Measurements from ENCODE around the gene ERGIC1. TPM values are rescaled to one million over a fixed set of nuclear protein-coding genes. Genes with fewer than 3 reads are reported as not detected.
"Not testable (repeated sequence)": the region's sequence is repeated elsewhere in the genome, so short reads cannot be mapped to it uniquely, and the experiment has no call there.

ERGIC1 gene, protein sequence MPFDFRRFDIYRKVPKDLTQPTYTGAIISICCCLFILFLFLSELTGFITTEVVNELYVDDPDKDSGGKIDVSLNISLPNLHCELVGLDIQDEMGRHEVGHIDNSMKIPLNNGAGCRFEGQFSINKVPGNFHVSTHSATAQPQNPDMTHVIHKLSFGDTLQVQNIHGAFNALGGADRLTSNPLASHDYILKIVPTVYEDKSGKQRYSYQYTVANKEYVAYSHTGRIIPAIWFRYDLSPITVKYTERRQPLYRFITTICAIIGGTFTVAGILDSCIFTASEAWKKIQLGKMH
- 85.2 and 105 TPM in 2 replicates for total RNA-seq (ENCODE audit: low replicate concordance)
- long read RNA-seq, partial matches to known transcripts: 2 of 9 reads
- long read RNA-seq, other reads (novel, unspliced or antisense): 5 of 9 reads

DNA sequence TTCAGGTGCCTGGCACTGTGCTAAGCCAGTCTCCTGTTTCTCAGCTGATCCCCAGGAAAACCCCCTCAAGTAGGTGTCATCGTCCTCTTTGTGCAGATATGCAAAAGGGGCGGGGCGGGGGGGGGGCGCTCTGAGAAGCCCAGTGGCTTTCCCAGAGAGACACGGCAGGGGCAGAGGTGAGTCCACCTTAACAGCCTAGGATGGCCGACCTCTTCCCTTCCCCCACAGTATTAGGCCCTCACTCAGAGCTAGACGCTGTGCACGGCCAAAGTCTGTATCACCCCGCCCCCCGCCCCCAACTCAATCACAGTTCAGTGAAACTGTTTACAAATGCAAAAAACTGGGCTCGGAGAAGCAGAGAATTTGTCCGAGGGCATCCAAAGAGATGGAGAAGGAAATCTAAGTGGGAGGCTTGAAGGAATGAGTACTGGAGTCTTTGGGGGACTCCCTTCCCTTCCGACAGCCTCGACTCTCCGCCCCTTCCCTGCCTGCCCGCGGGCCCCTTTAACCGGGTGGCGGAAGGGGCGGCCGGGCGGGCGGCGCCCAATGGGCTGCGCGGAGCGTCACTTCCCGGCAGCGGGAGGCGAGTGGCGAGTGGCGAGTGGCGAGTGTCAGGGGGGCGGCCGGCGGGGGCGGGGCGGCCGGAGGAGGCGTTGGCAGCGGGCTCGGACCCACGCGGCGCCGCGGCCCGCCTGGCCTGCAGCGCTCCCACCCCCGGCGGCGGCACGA is at the start of gene ERGIC1:
TSS of gene ERGIC1 (plus strand) at position 566 of the 729 bp plus-strand sequence. CDS start at position 729, 163 bp downstream.
- Mint-ChIP-seq H3K36me3 (peaks cover 3% of the 10 kb centered on the region), H3K4me1 (ENCODE audit: unreplicated experiment) (peaks cover 33% of the 10 kb centered on the region), H3K9me3 (no peaks in the 10 kb centered on the region), H3K27me3 (no peaks in the 10 kb centered on the region), H3K27ac (peak within 1 kb of the TSS; percentile 76), H3K4me3 (peak within 1 kb of the TSS; percentile 90)
- DNase-seq (ENCODE audit: extremely low spot score, unreplicated experiment): peak; percentile 84
- TF ChIP-seq, protein P1, sequence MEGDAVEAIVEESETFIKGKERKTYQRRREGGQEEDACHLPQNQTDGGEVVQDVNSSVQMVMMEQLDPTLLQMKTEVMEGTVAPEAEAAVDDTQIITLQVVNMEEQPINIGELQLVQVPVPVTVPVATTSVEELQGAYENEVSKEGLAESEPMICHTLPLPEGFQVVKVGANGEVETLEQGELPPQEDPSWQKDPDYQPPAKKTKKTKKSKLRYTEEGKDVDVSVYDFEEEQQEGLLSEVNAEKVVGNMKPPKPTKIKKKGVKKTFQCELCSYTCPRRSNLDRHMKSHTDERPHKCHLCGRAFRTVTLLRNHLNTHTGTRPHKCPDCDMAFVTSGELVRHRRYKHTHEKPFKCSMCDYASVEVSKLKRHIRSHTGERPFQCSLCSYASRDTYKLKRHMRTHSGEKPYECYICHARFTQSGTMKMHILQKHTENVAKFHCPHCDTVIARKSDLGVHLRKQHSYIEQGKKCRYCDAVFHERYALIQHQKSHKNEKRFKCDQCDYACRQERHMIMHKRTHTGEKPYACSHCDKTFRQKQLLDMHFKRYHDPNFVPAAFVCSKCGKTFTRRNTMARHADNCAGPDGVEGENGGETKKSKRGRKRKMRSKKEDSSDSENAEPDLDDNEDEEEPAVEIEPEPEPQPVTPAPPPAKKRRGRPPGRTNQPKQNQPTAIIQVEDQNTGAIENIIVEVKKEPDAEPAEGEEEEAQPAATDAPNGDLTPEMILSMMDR (conservative IDR thresholded peaks at IDR 0.05): no peak

DNA sequence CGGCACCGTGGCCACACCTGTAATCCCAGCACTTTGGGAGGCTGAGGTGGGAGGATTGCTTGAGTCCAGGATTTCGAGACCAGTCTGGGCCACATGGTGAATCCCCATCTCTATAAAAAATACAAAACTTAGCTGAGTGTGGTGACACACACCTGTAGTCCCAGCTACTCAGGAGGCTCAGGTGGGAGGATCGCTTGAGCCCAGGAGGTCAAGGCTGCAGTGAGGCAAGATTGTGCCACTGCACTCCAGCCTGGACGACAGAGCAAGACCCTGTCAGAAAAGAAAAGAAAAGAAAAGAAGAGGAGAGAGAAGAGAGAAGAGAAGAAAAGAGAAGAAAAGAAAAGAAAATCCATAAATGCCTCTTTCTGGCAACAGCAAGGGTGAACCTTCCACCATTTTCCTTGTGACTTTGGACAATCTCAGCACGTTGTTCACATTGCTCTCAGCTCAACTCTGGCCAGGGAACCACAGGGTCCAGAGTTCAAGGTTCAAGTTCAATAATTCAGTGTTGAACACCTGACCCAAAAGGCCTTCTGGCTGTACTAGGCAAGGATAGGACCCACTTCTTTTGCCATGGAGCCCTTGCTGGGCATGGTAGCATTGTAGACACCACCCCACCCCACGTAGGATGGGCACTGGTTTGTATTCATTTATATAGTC is 48.5 kb upstream of the ERGIC1 start:
- Mint-ChIP-seq H3K36me3 (no peaks in the 10 kb centered on the region), H3K27ac (no peak overlapping the region), H3K9me3 (no peaks in the 10 kb centered on the region), H3K4me3 (no peak overlapping the region), H3K4me1 (ENCODE audit: unreplicated experiment) (peaks cover 4% of the 10 kb centered on the region), H3K27me3 (no peaks in the 10 kb centered on the region)
- no peak for DNase-seq (ENCODE audit: extremely low spot score, unreplicated experiment)
- TF ChIP-seq, protein P1 (conservative IDR thresholded peaks at IDR 0.05): no peak

DNA sequence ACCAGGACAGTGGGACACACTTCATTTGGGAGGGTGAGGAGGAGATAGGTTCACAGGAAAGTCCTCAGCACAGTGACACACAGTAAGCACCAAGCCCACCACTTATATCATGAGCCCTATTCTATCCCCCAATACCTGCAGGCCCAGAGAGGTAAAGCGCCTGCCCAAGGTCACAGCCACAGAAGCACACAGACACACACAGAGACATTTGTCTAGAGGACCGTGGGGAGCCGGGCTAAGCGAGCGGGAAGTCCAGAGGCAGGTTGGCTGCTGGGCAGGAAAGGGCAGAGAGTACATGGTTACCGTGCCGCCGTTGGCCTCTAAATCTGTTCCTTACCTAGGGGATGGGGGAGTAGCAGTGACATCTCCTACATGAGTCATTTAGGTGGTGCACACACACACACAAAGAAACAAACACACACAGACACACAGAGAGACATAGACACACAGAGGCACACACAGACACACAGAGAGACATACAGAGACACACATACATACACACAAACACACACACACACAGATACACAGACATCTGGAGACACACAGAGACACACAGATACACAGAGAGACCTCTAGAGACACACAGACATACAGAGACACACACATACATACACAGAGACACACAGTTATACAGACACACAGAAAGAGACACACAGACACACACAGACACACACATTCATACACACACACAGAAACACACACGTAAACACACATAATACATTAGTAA is 47.2 kb upstream of the ERGIC1 start:
- Mint-ChIP-seq H3K9me3 (no peaks in the 10 kb centered on the region), H3K36me3 (no peaks in the 10 kb centered on the region), H3K27ac (no peak overlapping the region), H3K4me1 (ENCODE audit: unreplicated experiment) (peaks cover 8% of the 10 kb centered on the region), H3K4me3 (no peak overlapping the region), H3K27me3 (no peaks in the 10 kb centered on the region)
- TF ChIP-seq, protein P1 (conservative IDR thresholded peaks at IDR 0.05): no peak
- no peak for DNase-seq (ENCODE audit: extremely low spot score, unreplicated experiment)

DNA sequence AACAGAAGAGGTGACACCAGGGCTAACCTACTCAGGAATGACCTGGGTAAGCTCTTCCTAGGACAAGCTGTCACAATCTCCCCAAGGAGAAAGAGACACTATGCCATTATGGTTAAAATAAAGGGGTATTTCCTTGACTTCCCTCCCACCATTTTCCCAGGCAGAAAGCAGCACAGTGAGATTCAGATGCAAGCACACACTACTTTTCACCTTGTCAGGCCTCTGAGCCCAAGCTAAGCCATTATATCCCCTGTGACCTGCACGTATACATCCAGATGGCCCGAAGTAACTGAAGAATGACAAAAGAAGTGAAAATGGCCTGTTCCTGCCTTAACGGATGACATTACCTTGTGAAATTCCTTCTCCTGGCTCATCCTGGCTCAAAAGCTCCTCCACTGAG is 46.5 kb upstream of the ERGIC1 start:
- not testable (repeated sequence) for H3K4me1 Mint-ChIP-seq (ENCODE audit: unreplicated experiment)

DNA sequence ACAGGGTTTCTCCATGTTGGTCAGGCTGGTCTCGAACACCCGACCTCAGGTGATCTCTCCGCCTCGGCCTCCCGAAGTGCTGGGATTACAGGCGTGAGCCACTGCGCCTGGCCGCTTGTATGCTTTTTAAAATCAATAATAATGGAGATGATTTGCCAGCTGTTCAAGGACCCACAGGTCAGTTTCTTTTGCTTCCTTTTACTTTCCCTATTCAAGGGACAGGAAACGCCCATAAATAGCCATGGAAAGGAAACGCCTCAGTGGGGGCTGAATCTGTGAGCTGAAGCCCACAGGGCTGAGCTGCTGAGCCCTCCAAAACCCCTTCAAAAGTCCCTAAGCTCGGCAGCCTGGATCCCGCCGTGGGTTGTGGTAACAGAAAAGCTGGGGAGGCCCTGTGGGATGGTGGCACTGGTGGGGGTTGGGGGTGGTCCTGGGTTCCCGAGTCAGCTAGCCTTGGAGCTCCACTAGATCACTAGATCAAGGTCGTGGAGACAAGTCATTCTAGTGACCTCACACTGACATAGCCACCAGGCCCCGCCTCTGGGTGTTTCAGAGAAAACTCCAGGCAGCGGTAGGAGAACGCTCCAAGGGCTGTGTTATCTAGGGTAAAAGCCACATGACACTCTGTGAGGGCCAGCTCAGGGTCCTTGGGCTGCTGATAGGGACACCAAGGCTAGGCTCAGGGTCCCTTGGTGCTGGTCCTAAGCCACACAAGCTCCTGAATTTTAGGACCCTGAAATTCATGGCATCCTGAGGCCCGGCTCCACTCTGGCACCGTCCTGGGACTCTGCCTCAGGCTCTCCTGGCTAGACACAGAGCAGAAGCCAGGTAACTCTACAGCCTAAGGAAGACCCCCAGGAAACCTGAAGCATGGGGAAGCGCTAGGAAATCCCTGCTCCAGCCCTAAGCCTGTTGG is 45.0 kb upstream of the ERGIC1 start:
- H3K27ac Mint-ChIP-seq: peak overlapping the region; percentile 43
- DNase-seq (ENCODE audit: extremely low spot score, unreplicated experiment): no peak

More for the DNA sequence above, 46.5 kb upstream of the ERGIC1 start:
- H3K4me3 Mint-ChIP-seq; H3K27me3 Mint-ChIP-seq; H3K36me3 Mint-ChIP-seq; H3K27ac Mint-ChIP-seq; H3K9me3 Mint-ChIP-seq; DNase-seq (ENCODE audit: extremely low spot score, unreplicated experiment): not testable (repeated sequence)

More for the DNA sequence above, 45.0 kb upstream of the ERGIC1 start:
- TF ChIP-seq, protein P1 (conservative IDR thresholded peaks at IDR 0.05): no peak
- Mint-ChIP-seq H3K36me3 (no peaks in the 10 kb centered on the region), H3K27me3 (no peaks in the 10 kb centered on the region), H3K9me3 (no peaks in the 10 kb centered on the region), H3K4me3 (no peak overlapping the region), H3K4me1 (ENCODE audit: unreplicated experiment) (peaks cover 4% of the 10 kb centered on the region)
